Activated naive CD8-positive, alpha-beta T cell treated with anti-CD3 and anti-CD28 coated beads for 36 hours (primary cell): ENCODE results near the gene FAM234A. TPM values are rescaled to one million over a fixed set of nuclear protein-coding genes. Genes with fewer than 3 reads are reported as not detected.
"Not testable (repeated sequence)": the region's sequence is repeated elsewhere in the genome, so short reads cannot be mapped to it uniquely, and the experiment has no call there.

Source experiments
- DNase-seq: peaks from one replicate; pipeline ENCODE4 v3.0.0; 2021
- H3K27ac Mint-ChIP-seq: one replicate; pipeline ENCODE4 v1.8.0; 2022; ENCODE audit warnings: mild to moderate bottlenecking, moderate library complexity, mixed read lengths
- H3K27me3 Mint-ChIP-seq: one replicate; pipeline ENCODE4 v1.8.0; 2022; ENCODE audit warnings: mild to moderate bottlenecking, mixed read lengths
- H3K36me3 Mint-ChIP-seq: one replicate; pipeline ENCODE4 v1.8.0; 2021; ENCODE audit warnings: mild to moderate bottlenecking, mixed read lengths
- H3K4me1 Mint-ChIP-seq: one replicate; pipeline ENCODE4 v1.8.0; 2021; ENCODE audit warnings: mixed read lengths
- H3K4me3 Mint-ChIP-seq: one replicate; pipeline ENCODE4 v1.8.0; 2022; ENCODE audit warnings: mild to moderate bottlenecking, moderate library complexity, mixed read lengths
- H3K9me3 Mint-ChIP-seq: one replicate; pipeline ENCODE4 v1.8.0; 2022; ENCODE audit warnings: mixed read lengths
- total RNA-seq, 2 experiments: library from RNA; stranded (reverse); gene quantifications; one replicate each; pipeline ENCODE4 v1.2.3, GENCODE V29; 2021

Gene FAM234A
- total RNA-seq, 2 experiments from 2014 or later, result 20.9 to 24.1 TPM

DNA sequence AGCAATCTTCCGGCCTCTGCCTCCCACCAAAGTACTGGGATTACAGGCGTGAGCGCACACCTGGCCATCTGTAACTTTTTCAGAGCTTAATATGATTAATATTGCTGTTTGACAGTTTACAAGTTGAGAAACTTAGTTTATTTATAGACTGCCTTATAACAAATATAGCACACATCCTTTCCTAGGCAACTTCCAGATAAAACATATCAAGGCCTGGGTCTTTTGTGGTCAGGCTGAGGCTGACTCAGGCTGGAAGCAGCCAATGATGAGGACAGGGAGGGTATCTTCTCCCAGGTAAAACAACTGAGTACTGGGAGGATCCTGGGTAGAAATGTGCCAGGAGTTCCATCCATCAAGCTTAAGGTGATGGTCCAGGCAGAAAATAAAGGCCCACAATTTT, 21.6 kb upstream of the FAM234A start:
- no peak overlapping the region for H3K27ac Mint-ChIP-seq
- no peaks in the 10 kb centered on the region for H3K9me3 Mint-ChIP-seq
- H3K27me3 Mint-ChIP-seq, result no peaks in the 10 kb centered on the region
- peaks cover 6% of the 10 kb centered on the region for H3K4me1 Mint-ChIP-seq
- H3K4me3 Mint-ChIP-seq, result no peak overlapping the region
- peaks cover 14% of the 10 kb centered on the region for H3K36me3 Mint-ChIP-seq
- DNase-seq, result no peak

DNA sequence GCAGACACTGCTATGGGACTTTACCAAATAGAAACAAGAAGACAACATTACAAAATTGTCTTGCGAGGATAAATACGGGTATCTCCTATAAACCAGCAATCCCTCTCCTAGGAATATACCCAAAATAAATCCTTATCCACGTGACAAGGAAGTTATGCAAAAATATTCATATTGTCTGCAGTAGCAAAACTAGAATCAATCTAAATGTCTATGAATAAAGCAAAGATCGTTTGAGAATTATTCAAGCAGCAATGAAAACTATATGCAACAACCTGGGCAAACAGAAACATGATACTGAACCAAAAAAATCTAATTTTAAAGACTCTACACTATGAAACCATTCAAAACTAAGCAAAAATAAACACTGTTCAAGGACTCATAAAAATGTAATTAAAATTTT, 14.6 kb upstream of the FAM234A start:
- H3K27ac Mint-ChIP-seq, result no peak overlapping the region
- H3K36me3 Mint-ChIP-seq, result peaks cover 22% of the 10 kb centered on the region
- no peak for DNase-seq

DNA sequence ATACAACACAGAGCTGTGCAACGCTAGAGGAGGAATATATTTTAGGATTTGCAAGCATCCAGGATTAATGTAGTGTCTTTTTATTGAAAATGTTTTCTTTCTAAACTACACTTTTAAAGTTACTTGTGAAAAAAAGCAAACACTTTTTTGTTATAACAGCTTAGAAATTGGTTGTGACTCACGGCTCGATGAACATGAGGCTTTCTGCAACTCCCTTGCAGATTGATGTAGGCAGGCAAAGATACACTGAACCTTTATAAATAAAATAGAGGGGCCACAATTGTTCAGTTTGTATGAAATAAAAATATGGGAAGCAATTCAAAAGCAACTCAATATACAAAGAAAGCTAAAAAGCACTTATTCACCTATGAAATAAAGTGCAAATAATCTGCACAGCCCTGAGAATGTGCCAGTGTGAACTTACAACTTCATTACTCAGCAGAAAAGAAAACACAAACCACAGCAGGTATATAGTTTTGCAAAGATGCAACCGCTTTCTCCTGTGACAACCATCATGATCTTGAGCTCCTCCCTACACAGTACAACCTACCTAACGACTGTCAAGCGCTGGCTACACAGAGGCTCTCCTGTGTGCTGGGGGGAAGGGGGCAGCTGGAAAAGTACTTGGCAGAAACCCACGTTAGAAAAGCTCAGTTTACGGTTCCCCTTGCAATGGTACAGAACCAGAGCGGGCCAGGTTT, 6.3 kb upstream of the FAM234A start:
- Mint-ChIP-seq H3K27me3 (no peaks in the 10 kb centered on the region), H3K36me3 (peaks cover 25% of the 10 kb centered on the region), H3K9me3 (no peaks in the 10 kb centered on the region), H3K4me3 (peak overlapping the region; percentile 94), H3K27ac (peak overlapping the region; percentile 92), H3K4me1 (peaks cover 32% of the 10 kb centered on the region)
- peak; percentile 15 for DNase-seq

More for the DNA sequence above, 14.6 kb upstream of the FAM234A start:
- Mint-ChIP-seq H3K9me3 (no peaks in the 10 kb centered on the region), H3K27me3 (no peaks in the 10 kb centered on the region), H3K4me1 (peaks cover 8% of the 10 kb centered on the region), H3K4me3 (no peak overlapping the region)

DNA sequence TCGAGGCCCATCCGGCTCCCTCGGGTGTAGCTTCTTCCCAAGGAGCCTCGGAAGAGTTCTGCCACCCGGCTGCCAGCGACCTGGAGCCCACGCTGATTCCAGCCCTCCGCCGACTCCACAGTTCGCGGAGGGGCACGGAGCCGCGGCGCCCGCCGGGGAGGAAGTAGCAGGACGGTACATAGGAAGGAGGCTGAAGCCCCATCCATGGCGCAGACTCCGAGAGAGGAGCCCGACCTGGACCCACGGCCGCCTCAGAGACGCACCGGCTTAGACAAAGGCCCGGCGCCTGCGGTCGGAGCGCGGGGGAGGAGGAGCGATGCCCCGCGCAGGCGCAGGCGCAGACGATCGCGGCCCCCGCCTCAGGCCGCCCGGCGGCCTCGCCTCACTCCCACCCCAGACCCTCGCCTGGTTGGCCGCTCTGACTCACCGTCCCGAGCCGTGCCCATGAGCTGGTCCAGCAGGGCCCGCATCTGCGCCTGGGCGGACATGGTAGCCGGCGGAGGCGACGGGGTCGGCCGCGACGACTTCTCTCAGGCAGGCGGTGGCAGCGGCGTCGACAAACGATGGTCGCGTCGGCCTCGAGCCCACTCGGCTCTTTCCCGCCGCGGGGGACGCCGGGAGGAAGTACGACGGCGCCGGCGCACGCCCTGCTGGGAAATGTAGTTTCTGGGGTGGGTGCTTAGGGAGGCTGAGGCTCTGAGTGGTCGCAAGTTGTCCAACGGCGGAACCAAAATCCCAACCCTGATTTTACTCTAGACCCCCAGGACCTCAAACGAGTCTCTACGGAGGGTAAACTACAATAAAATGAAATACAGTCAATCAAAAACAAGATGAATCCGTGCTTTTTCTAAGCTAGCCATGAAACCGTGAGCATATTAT, 5.5 kb upstream of the FAM234A start, which contains the start of gene LUC7L:
TSS of gene LUC7L (minus strand) at position 598 of the 879 bp plus-strand sequence. CDS start at position 488, 110 bp downstream.
- H3K9me3 Mint-ChIP-seq, result no peaks in the 10 kb centered on the region
- peak; percentile 92 for DNase-seq
- H3K4me1 Mint-ChIP-seq, result peaks cover 32% of the 10 kb centered on the region
- H3K27me3 Mint-ChIP-seq, result no peaks in the 10 kb centered on the region
- H3K4me3 Mint-ChIP-seq, result peak within 1 kb of the TSS; percentile 94
- H3K36me3 Mint-ChIP-seq, result peaks cover 25% of the 10 kb centered on the region
- H3K27ac Mint-ChIP-seq, result peak within 1 kb of the TSS; percentile 92

DNA sequence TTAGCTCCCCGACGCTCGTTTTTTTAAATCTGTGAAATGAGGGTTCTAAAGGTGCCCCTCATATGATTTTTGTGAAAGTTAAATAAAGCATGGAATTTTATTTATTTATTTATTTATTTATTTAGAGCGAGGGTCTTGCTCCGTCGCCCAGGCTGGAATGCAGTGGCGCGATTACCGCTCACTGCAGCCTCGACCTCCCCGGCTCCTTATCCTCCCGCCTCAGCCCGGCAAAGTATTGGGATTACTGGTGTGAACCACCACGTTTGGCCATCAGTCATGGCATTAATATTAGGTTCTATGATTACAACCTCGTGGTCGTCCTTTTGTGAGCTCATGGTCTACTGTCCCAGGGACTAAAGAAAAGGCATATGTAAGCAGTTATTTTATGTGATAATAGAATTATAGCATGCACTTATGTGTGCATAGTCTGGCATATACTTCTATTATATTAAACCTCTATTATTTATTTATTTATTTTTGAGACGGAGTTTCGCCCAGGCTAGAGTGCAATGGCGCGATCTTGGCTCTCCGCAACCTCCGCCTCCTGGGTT, 4.8 kb upstream of the FAM234A start:
- DNase-seq, result no peak
- Mint-ChIP-seq H3K36me3 (peaks cover 25% of the 10 kb centered on the region), H3K9me3 (no peaks in the 10 kb centered on the region), H3K27ac (no peak overlapping the region), H3K4me3 (peak overlapping the region; percentile 74), H3K4me1 (peaks cover 32% of the 10 kb centered on the region), H3K27me3 (no peaks in the 10 kb centered on the region)

DNA sequence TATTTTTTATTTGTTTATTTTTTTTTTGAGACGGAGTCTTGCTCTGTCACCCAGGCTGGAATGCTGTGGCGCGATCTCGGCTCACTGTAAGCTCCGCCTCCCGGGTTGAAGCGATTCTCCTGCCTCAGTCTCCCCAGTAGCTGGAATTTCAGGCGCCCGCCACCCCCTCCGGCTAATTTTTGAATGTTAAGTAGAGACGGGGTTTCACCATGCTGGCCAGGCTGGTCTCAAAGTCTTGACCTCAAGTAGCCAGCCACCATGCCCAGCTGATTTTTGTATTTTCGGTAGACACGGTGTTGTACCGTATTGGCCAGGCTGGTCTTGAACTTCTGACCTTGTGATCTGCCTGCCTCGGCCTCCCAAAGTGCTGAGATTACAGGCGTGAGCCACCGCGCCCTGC, 4.3 kb upstream of the FAM234A start:
- Mint-ChIP-seq H3K36me3 (peaks cover 25% of the 10 kb centered on the region), H3K4me1 (peaks cover 34% of the 10 kb centered on the region)
- H3K9me3 Mint-ChIP-seq, H3K27ac Mint-ChIP-seq, H3K27me3 Mint-ChIP-seq, H3K4me3 Mint-ChIP-seq, DNase-seq: not testable (repeated sequence)

DNA sequence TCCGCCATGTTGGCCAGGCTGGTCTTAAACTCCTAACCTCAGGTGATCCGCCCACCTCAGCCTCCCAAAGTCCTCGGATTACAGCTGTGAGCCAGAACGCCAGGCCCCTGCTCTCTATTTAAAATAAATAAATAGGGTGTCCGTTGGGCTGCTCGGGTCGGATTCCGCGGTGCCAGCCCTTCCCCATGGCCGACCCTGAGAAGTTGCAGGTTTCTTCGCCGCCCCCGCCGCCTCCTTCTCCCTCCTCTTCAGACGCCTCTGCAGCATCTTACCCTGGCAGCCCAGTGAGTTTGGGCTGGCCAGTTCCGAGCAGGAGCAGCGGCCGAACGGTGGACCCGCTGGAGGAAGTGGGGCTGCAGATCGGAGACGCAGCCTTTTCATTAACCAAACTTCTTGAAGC, 3.7 kb upstream of the FAM234A start:
- peaks cover 26% of the 10 kb centered on the region for H3K36me3 Mint-ChIP-seq
- H3K9me3 Mint-ChIP-seq, result peaks cover 2% of the 10 kb centered on the region
- no peaks in the 10 kb centered on the region for H3K27me3 Mint-ChIP-seq
- no peak overlapping the region for H3K27ac Mint-ChIP-seq
- H3K4me1 Mint-ChIP-seq, result peaks cover 35% of the 10 kb centered on the region
- H3K4me3 Mint-ChIP-seq, result no peak overlapping the region
- no peak for DNase-seq

DNA sequence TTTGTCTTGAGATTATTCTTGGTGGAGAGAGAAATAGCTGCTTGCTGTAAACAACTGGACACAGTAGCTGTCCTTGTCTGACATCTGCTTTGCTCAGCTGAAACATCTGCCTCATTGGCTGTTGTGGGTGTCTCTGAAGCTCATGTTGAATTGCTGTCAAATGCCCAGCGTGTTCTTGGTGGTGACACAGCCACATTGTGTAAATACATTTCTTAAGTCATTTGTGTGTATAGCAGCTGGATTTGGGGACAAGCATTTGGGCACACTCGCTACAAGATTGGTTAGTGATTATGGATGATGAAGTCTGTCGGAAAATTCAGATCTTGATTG, 5.3 kb downstream of the FAM234A start:
- no peak overlapping the region for H3K27ac Mint-ChIP-seq
- peaks cover 2% of the 10 kb centered on the region for H3K9me3 Mint-ChIP-seq
- DNase-seq, result no peak
- H3K4me1 Mint-ChIP-seq, result peaks cover 33% of the 10 kb centered on the region
- H3K4me3 Mint-ChIP-seq, result no peak overlapping the region
- H3K27me3 Mint-ChIP-seq, result no peaks in the 10 kb centered on the region
- peaks cover 10% of the 10 kb centered on the region for H3K36me3 Mint-ChIP-seq

DNA sequence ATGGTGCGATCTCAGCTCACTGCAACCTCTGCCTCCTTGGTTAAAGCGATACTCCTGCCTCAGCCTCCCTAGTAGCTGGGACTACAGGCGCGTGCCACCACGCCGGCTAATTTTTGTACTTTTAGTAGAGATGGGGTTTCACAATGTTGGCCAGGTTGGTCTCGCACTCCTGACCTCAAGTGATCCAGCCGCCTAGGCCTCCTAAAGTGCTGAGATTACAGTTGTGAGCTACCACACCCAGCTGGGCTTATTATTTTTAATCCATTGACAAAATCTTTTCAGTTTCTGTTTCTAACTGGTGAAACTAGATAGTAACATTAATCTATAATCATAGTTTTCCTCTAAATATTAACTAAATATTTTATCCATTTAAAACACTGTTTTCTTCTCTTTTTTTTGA, 5.9 kb downstream of the FAM234A start:
- Mint-ChIP-seq H3K27me3 (no peaks in the 10 kb centered on the region), H3K36me3 (peaks cover 9% of the 10 kb centered on the region), H3K27ac (no peak overlapping the region), H3K9me3 (peaks cover under 1% of the 10 kb centered on the region), H3K4me1 (peaks cover 31% of the 10 kb centered on the region), H3K4me3 (no peak overlapping the region)
- DNase-seq, result no peak

DNA sequence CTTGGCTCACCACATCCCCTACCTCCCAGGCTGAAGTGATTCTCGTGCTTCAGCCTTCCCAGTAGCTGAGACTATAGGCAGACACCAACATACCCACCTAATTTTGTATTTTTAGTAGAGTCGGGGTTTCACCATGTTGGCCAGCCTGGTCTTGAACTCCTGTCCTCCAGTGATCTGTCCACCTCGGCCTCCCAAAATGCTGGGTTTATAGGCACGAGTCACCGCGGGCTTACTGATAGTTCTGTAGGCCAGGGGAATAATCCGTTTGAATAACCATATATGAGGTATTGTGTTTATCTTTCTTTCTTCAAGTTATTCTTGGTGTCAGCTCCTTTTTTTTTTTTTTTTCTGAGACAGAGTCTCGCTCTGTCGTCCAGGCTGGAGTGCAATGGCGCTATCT, 7.7 kb downstream of the FAM234A start:
- no peaks in the 10 kb centered on the region for H3K27me3 Mint-ChIP-seq
- H3K9me3 Mint-ChIP-seq, result no peaks in the 10 kb centered on the region
- peaks cover 26% of the 10 kb centered on the region for H3K4me1 Mint-ChIP-seq
- H3K36me3 Mint-ChIP-seq, result peaks cover 4% of the 10 kb centered on the region
- H3K27ac Mint-ChIP-seq, result no peak overlapping the region
- no peak overlapping the region for H3K4me3 Mint-ChIP-seq
- no peak for DNase-seq

DNA sequence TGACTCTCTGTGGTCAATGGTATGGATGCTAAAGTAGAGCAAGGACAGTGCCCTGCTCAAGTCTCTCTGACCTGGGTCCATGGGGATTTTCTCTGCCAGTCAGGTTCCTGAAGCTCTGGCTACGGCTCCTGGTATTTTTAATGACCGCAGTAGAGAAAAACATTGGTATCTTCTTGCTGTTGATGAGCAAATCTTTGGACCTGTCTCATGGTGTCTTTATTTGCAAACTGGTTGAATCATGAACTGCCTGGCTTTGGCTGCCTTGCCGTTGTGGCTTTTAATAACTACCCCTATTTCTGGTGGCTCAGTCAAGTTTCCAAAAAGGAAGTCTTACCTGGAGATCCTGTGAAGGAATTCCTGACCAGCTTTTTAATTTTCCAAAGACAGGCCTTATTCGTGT, 8.7 kb downstream of the FAM234A start:
- Mint-ChIP-seq H3K9me3 (no peaks in the 10 kb centered on the region), H3K4me1 (peaks cover 21% of the 10 kb centered on the region), H3K4me3 (no peak overlapping the region), H3K27me3 (no peaks in the 10 kb centered on the region), H3K27ac (no peak overlapping the region), H3K36me3 (no peaks in the 10 kb centered on the region)
- DNase-seq, result no peak

DNA sequence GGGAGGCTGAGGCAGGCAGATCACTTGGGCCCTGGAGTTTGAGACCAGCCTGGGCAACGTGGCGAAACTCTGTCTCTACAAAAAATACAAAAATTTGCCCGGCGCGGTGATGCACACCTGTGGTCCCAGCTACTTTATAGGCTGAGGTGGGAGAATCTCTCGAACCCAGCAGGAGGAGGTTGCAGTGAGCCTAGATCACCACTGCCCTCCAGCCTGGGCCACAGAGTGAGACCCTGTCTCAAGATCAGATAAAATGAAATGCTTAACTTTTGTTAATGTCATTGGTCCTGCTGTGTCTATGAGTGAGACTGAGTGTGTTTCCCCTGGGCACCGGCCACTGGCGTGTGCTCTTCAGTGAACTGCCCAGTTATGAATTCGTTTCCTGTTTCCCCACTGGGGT, 10.5 kb downstream of the FAM234A start:
- no peak for DNase-seq
- Mint-ChIP-seq H3K4me1 (peaks cover 16% of the 10 kb centered on the region), H3K27ac (no peak overlapping the region), H3K27me3 (no peaks in the 10 kb centered on the region), H3K9me3 (no peaks in the 10 kb centered on the region), H3K4me3 (no peak overlapping the region), H3K36me3 (no peaks in the 10 kb centered on the region)

DNA sequence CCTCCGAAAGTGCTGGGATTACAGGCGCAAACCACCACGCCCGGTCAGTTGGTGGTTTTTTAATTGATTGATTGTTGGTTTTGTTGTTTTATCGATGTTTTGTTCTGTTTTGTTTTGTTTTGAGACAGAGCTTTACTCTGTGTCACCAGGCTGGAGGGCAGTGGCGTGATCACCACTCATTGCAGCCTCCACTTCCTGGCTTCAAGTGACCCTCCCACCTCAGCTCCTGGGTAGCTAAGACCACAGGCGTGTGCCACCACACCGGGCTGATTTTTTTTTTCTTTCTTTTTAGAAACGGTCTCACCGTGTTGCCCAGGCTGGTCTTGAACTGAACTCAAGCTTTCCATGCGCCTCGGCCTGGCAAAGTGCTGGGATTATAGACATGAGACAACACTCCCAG, 12.4 kb downstream of the FAM234A start:
- H3K27me3 Mint-ChIP-seq, result no peaks in the 10 kb centered on the region

DNA sequence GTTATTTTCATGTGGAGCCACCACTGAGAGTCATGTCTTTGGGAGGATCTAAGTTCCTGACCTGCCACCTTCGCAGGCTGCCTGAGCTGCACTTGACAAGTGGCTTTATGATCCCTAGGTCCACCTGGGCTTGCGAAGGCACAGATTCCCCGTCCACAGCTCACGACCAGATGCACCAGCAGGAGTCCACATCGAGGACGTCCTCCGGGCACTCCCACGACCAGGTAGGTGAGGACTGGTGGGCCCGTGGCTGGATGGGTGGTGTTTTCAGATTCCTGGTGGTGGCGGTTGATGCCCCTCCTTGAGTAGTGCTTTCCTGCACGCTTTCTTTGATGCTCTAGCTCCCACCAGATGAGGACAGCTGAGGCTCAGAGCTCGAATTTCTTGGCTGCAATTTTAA, 14.8 kb downstream of the FAM234A start:
- no peak overlapping the region for H3K4me3 Mint-ChIP-seq
- no peaks in the 10 kb centered on the region for H3K9me3 Mint-ChIP-seq
- H3K4me1 Mint-ChIP-seq, result peaks cover 25% of the 10 kb centered on the region
- H3K27ac Mint-ChIP-seq, result no peak overlapping the region
- H3K27me3 Mint-ChIP-seq, result no peaks in the 10 kb centered on the region
- DNase-seq, result no peak
- peaks cover 4% of the 10 kb centered on the region for H3K36me3 Mint-ChIP-seq

More for the DNA sequence above, 12.4 kb downstream of the FAM234A start:
- DNase-seq, result no peak
- peaks cover 2% of the 10 kb centered on the region for H3K36me3 Mint-ChIP-seq
- H3K4me1 Mint-ChIP-seq, result peaks cover 9% of the 10 kb centered on the region
- H3K4me3 Mint-ChIP-seq, result no peak overlapping the region
- no peaks in the 10 kb centered on the region for H3K9me3 Mint-ChIP-seq
- no peak overlapping the region for H3K27ac Mint-ChIP-seq
